Liver (tissue), 9 donors: Measurements from ENCODE around the gene RAB12. TPM values are rescaled to one million over a fixed set of nuclear protein-coding genes. Genes with fewer than 3 reads are reported as not detected.

ENCODE experiments used
- DNase-seq: peaks from one replicate; pipeline ENCODE4 v3.0.0-alpha.2; 2017; ENCODE audit warnings: low spot score
- H3K27ac ChIP-seq, 2 donors: one replicate each; pipeline ENCODE4 v1.7.0; 2013; ENCODE audit warnings: inconsistent platforms in 2 of 2, low read length in 2 of 2, control low read depth in 1 of 2, low read depth in 1 of 2, mild to moderate bottlenecking in 1 of 2
- H3K27me3 ChIP-seq, 4 donors: one replicate each; pipeline versions ENCODE4 v1.6.1 to v1.7.0; 2013; ENCODE audit warnings: low read length in 3 of 4, inconsistent platforms in 1 of 4, mild to moderate bottlenecking in 1 of 4, moderate library complexity in 1 of 4; ENCODE audit not compliant: control insufficient read depth in 4 of 4, insufficient read depth in 4 of 4
- H3K36me3 ChIP-seq, 4 donors: one replicate each; pipeline versions ENCODE4 v1.6.1 to v1.7.0; 2013; ENCODE audit warnings: low read length in 3 of 4, mild to moderate bottlenecking in 3 of 4, low read depth in 1 of 4, moderate library complexity in 1 of 4; ENCODE audit not compliant: control insufficient read depth in 4 of 4, insufficient read depth in 3 of 4
- H3K4me1 ChIP-seq, 4 donors: one replicate each; pipeline versions ENCODE4 v1.6.1 to v1.7.0; 2013; ENCODE audit warnings: low read length in 3 of 4, mild to moderate bottlenecking in 3 of 4, moderate library complexity in 1 of 4; ENCODE audit not compliant: control insufficient read depth in 4 of 4, insufficient read depth in 4 of 4
- H3K4me3 ChIP-seq, 3 donors: one replicate each; pipeline versions ENCODE4 v1.6.1 to v1.7.0; 2013; ENCODE audit warnings: low read length in 3 of 3, control low read depth in 1 of 3, low read depth in 1 of 3, mild to moderate bottlenecking in 1 of 3
- H3K9ac ChIP-seq, 2 donors: one replicate each; pipeline ENCODE4 v1.7.0; 2013; ENCODE audit warnings: low read length in 2 of 2, mild to moderate bottlenecking in 2 of 2, moderate library complexity in 2 of 2, control low read depth in 1 of 2, low read depth in 1 of 2
- H3K9me3 ChIP-seq, 4 donors: one replicate each; pipeline versions ENCODE4 v1.6.1 to v1.7.0; 2013; ENCODE audit warnings: low read length in 3 of 4; ENCODE audit not compliant: control insufficient read depth in 4 of 4
- ATF3 ChIP-seq: IDR thresholded peaks from 2 replicates; pipeline ENCODE4 v1.6.1; 2016; ENCODE audit warnings: antibody characterized with exemption
- CTCF ChIP-seq: fragments of 150-350 bp; IDR thresholded peaks from 2 replicates; pipeline ENCODE4 v1.5.1; 2017; ENCODE audit warnings: improper control_type of control experiment, low read depth, low read length; ENCODE audit not compliant: missing input control
- EGR1 ChIP-seq, 2 donors: IDR thresholded peaks; 2 replicates each; pipeline ENCODE4 v1.6.1; 2016 to 2018; ENCODE audit warnings: antibody characterized with exemption in 2 of 2, low read depth in 2 of 2
- FOXA1 ChIP-seq: IDR thresholded peaks from 2 replicates; pipeline ENCODE4 v1.6.1; 2016; ENCODE audit warnings: antibody characterized with exemption
- FOXA2 ChIP-seq: IDR thresholded peaks from 2 replicates; pipeline ENCODE4 v1.6.1; 2016; ENCODE audit warnings: antibody characterized with exemption
- GABPA ChIP-seq, 2 donors: IDR thresholded peaks in 1 of 2; conservative IDR thresholded peaks in 1 of 2; 2 replicates each; pipeline ENCODE4 v1.6.1; 2016; ENCODE audit warnings: antibody characterized with exemption in 2 of 2, mild to moderate bottlenecking in 1 of 2, moderate library complexity in 1 of 2
- HNF4A ChIP-seq, 2 donors: conservative IDR thresholded peaks; 2 replicates each; pipeline ENCODE4 v1.6.1; 2016; ENCODE audit warnings: antibody characterized with exemption in 2 of 2, mild to moderate bottlenecking in 2 of 2
- HNF4G ChIP-seq: IDR thresholded peaks from 2 replicates; pipeline ENCODE4 v1.6.1; 2016; ENCODE audit warnings: antibody characterized with exemption
- JUND ChIP-seq, 2 donors: IDR thresholded peaks; 2 replicates each; pipeline ENCODE4 v1.6.1; 2016; ENCODE audit warnings: antibody characterized with exemption in 2 of 2
- MAX ChIP-seq: IDR thresholded peaks from 2 replicates; pipeline ENCODE4 v1.6.1; 2016; ENCODE audit warnings: antibody characterized with exemption
- NR2F2 ChIP-seq: IDR thresholded peaks from 2 replicates; pipeline ENCODE4 v1.6.1; 2016; ENCODE audit warnings: antibody characterized with exemption
- RAD21 ChIP-seq, 2 donors: IDR thresholded peaks; 2 replicates each; pipeline ENCODE4 v1.6.1; 2016; ENCODE audit warnings: antibody characterized with exemption in 2 of 2, mild to moderate bottlenecking in 2 of 2
- REST ChIP-seq: IDR thresholded peaks from 2 replicates; pipeline ENCODE4 v1.6.1; 2016; ENCODE audit warnings: antibody characterized with exemption, mild to moderate bottlenecking
- RXRA ChIP-seq, 2 donors: IDR thresholded peaks; 2 replicates each; pipeline ENCODE4 v1.6.1; 2017 to 2018; ENCODE audit warnings: antibody characterized with exemption in 2 of 2, mild to moderate bottlenecking in 1 of 2
- SP1 ChIP-seq: IDR thresholded peaks from 2 replicates; pipeline ENCODE4 v1.6.1; 2018; ENCODE audit warnings: antibody characterized with exemption, mild to moderate bottlenecking
- TAF1 ChIP-seq: conservative IDR thresholded peaks from 2 replicates; pipeline ENCODE4 v1.6.1; 2016; ENCODE audit warnings: antibody characterized with exemption, mild to moderate bottlenecking
- YY1 ChIP-seq: IDR thresholded peaks from 2 replicates; pipeline ENCODE4 v1.6.1; 2016; ENCODE audit warnings: antibody characterized with exemption, mild to moderate bottlenecking
- WGBS: extraction: QIAGEN DNeasy Blood & Tissue Kit; methylation state at CpG from one replicate; pipeline ENCODE4 v1.1.7; 2013; 5-methylcytosine and 5-hydroxymethylcytosine counted together
- polyA plus RNA-seq, 2 donors: library from polyadenylated mRNA; stranded (reverse) in 1 of 2; unstranded in 1 of 2; fragments of 200-250 nt in 1 of 2; fragments of >200 nt in 1 of 2; fragmentation: Nextera tagmentation in 1 of 2; extraction: Ambion mirVana in 1 of 2; gene quantifications; one replicate each; pipeline versions ENCODE4 v1.2.1 to v1.2.3, GENCODE V29; 2013 to 2015
- total RNA-seq, 2 donors: library from RNA; depleted of rRNA; stranded (reverse); fragments of >200 nt; gene quantifications; one replicate each; pipeline ENCODE4 v1.2.3, GENCODE V29; 2014
- donor health status: healthy.
- donor health status: healthy.
- donor health status: healthy.
- donor health status: healthy.
- donor health status: healthy.

Gene RAB12
- total and polyA plus RNA-seq, 4 donors = 5.0 to 25.9 (median 14.9) TPM

GRCh38 chr18:8626414-8627106 is 17.3 kb downstream of the RAB12 start:
- 89% methylated on average over 6 of the region's 6 CpGs for WGBS
- no peak overlapping the region for H3K27ac ChIP-seq
- H3K4me3 ChIP-seq = no peak overlapping the region
- H3K36me3 ChIP-seq = peaks cover 1 to 19% (median 9%) of the 10 kb centered on the region in 4 donors
- no peak for DNase-seq
- H3K4me1 ChIP-seq = peaks cover 0 to 4% (median 3%) of the 10 kb centered on the region in 4 donors
- no peak overlapping the region for H3K9ac ChIP-seq
- no peaks in the 10 kb centered on the region for H3K27me3 ChIP-seq
- TF ChIP-seq SP1 (no peak), TAF1 (no peak), CTCF (no peak), RAD21 (IDR thresholded peaks at IDR 0.05) (no peak), JUND (IDR thresholded peaks at IDR 0.05) (no peak), NR2F2 (no peak), FOXA2 (no peak), EGR1 (IDR thresholded peaks at IDR 0.05; ENCODE audit: low read depth in 2 of 2) (no peak)
- no peaks in the 10 kb centered on the region for H3K9me3 ChIP-seq

- H3K36me3 ChIP-seq = peaks cover 1 to 19% (median 9%) of the 10 kb centered on the region in 4 donors
- DNase-seq = no peak
- no peak overlapping the region for H3K27ac ChIP-seq
- TF ChIP-seq SP1 (no peak), EGR1 (IDR thresholded peaks at IDR 0.05; ENCODE audit: low read depth in 2 of 2) (no peak), RAD21 (IDR thresholded peaks at IDR 0.05) (no peak), FOXA2 (no peak), MAX (no peak), JUND (IDR thresholded peaks at IDR 0.05) (no peak)
- no peaks in the 10 kb centered on the region for H3K27me3 ChIP-seq
- H3K4me1 ChIP-seq = peaks cover 0 to 4% (median 3%) of the 10 kb centered on the region in 4 donors
- H3K9me3 ChIP-seq = no peaks in the 10 kb centered on the region
- H3K4me3 ChIP-seq = no peak overlapping the region
- 88% methylated on average over 11 of the region's 11 CpGs for WGBS
- H3K9ac ChIP-seq = no peak overlapping the region
Measured at GRCh38 chr18:8627107-8627472, 17.9 kb downstream of the RAB12 start.

- no peaks in the 10 kb centered on the region for H3K9me3 ChIP-seq
- no peak overlapping the region for H3K4me3 ChIP-seq
- DNase-seq = no peak
- H3K9ac ChIP-seq = no peak overlapping the region
- peaks cover 0 to 4% (median 3%) of the 10 kb centered on the region in 4 donors for H3K4me1 ChIP-seq
- peaks cover 1 to 19% (median 11%) of the 10 kb centered on the region in 4 donors for H3K36me3 ChIP-seq
- no peaks in the 10 kb centered on the region for H3K27me3 ChIP-seq
- H3K27ac ChIP-seq = no peak overlapping the region
- 93% methylated on average over 4 of the region's 4 CpGs for WGBS
- TF ChIP-seq CTCF (no peak), SP1 (no peak), ATF3 (no peak), MAX (no peak), JUND (IDR thresholded peaks at IDR 0.05) (no peak), GABPA (IDR thresholded peaks at IDR 0.05 in 1 of 2, conservative IDR thresholded peaks at IDR 0.05 in 1 of 2) (no peak), EGR1 (IDR thresholded peaks at IDR 0.05; ENCODE audit: low read depth in 2 of 2) (no peak), REST (no peak), HNF4A (conservative IDR thresholded peaks at IDR 0.05) (no peak), FOXA1 (no peak), FOXA2 (no peak), HNF4G (no peak), YY1 (no peak), TAF1 (no peak), RXRA (IDR thresholded peaks at IDR 0.05) (no peak)
Measured at GRCh38 chr18:8627540-8627939, 18.3 kb downstream of the RAB12 start.
